Skin of body (tissue), 2 donors: ENCODE data around the gene PDZD7. TPM values are rescaled to one million over a fixed set of nuclear protein-coding genes. Genes with fewer than 3 reads are reported as not detected.

ENCODE experiments used
- DNase-seq: peaks from one replicate; lab custom pipeline; 2025; lab: John Stamatoyannopoulos, UW
- total RNA-seq: library from RNA; depleted of rRNA; stranded (reverse); fragments of >200 nt; gene quantifications from one replicate; pipeline ENCODE4 v1.2.3, GENCODE V29; 2014

Gene PDZD7
- 1.2 TPM for total RNA-seq

GRCh38 chr10:101031128-101031795, at the start of gene PDZD7, which contains the start of gene SFXN3:
PDZD7 (minus strand) TSS chr10:101031129; CDS start chr10:101030219, 910 bp downstream.
SFXN3 (plus strand) TSS chr10:101031234; CDS start chr10:101034695, 3,461 bp downstream.
- peak; percentile 67 for DNase-seq

- DNase-seq: no peak
These were observed 48.9 kb upstream of the PDZD7 start for GRCh38 chr10:101079874-101080273.

GRCh38 chr10:101076630-101077029, 45.7 kb upstream of the PDZD7 start:
- no peak for DNase-seq

- no peak for DNase-seq
These were observed 44.8 kb upstream of the PDZD7 start for GRCh38 chr10:101075775-101076174.

GRCh38 chr10:101073631-101074030, 42.7 kb upstream of the PDZD7 start:
- no peak for DNase-seq

- no peak for DNase-seq
These were observed 42.0 kb upstream of the PDZD7 start for GRCh38 chr10:101072923-101073322.

GRCh38 chr10:101071885-101072433, 41.0 kb upstream of the PDZD7 start:
- no peak for DNase-seq

GRCh38 chr10:101071267-101071884, 40.4 kb upstream of the PDZD7 start:
- DNase-seq: no peak

GRCh38 chr10:101070098-101070497, 39.2 kb upstream of the PDZD7 start:
- DNase-seq: no peak

GRCh38 chr10:101069441-101069840, 38.5 kb upstream of the PDZD7 start:
- DNase-seq: no peak

GRCh38 chr10:101067356-101068083, 36.6 kb upstream of the PDZD7 start:
- peak; percentile 87 for DNase-seq

- DNase-seq: no peak
These were observed 36.0 kb upstream of the PDZD7 start for GRCh38 chr10:101066896-101067355.

- peak; percentile 63 for DNase-seq
These were observed 35.4 kb upstream of the PDZD7 start for GRCh38 chr10:101066146-101066895.

- peak; percentile 88 for DNase-seq
These were observed 34.7 kb upstream of the PDZD7 start for GRCh38 chr10:101065481-101066145.

- DNase-seq: no peak
These were observed 33.6 kb upstream of the PDZD7 start for GRCh38 chr10:101064415-101065030.

- DNase-seq: peak; percentile 16
These were observed 32.9 kb upstream of the PDZD7 start for GRCh38 chr10:101063548-101064414.

- DNase-seq: no peak
These were observed 32.2 kb upstream of the PDZD7 start for GRCh38 chr10:101063050-101063525.

- DNase-seq: peak; percentile 29
These were observed 31.5 kb upstream of the PDZD7 start for GRCh38 chr10:101062232-101063049.
